OCI-LY7 (cell line): ENCODE results near the gene KDM3A. TPM values are rescaled to one million over a fixed set of nuclear protein-coding genes. Genes with fewer than 3 reads are reported as not detected.

Experiments used
- BruUV-seq: library from RNA; stranded (reverse); fragments of 400-500 nt; replicated peaks from 2 replicates; lab custom pipeline; 2021; lab: Mats Ljungman, UMichigan
- CTCF ChIA-PET: fragments of 300-600 bp; sonication (Branson Sonifier 250); formaldehyde crosslinking; loops from one replicate; lab custom pipeline; 2022; ENCODE audit warnings: antibody characterized with exemption; ENCODE audit not compliant: unreplicated experiment; lab: Charles Lee
- POLR2A ChIA-PET: fragments of 300-600 bp; sonication (Branson Sonifier 250); formaldehyde crosslinking; loops from one replicate; lab custom pipeline; 2022; ENCODE audit warnings: antibody characterized with exemption; lab: Charles Lee
- DNase-seq: peaks from one replicate; pipeline ENCODE4 v3.0.0-alpha.2; 2015; ENCODE audit warnings: low spot score
- H2AFZ ChIP-seq: fragments of 200-600 bp; sonication (generic), shearing (Covaris generic); 2 replicates; pipeline ENCODE4 v1.6.1; 2014; ENCODE audit warnings: mild to moderate bottlenecking, antibody characterized with exemption, low read length, moderate library complexity
- H3K27ac ChIP-seq: fragments of 200-600 bp; sonication (generic); 2 replicates; pipeline ENCODE4 v1.5.1; 2014; ENCODE audit warnings: mixed run types, low read depth, mild to moderate bottlenecking, moderate library complexity, low read length, inconsistent platforms; ENCODE audit not compliant: poor library complexity, severe bottlenecking
- H3K36me3 ChIP-seq: fragments of 200-600 bp; sonication (generic); 2 replicates; pipeline ENCODE4 v1.6.1; 2014; ENCODE audit warnings: mild to moderate bottlenecking, antibody characterized with exemption, low read length, moderate library complexity, mixed read lengths; ENCODE audit not compliant: insufficient read depth
- H3K4me1 ChIP-seq: fragments of 200-600 bp; sonication (generic); 2 replicates; pipeline ENCODE4 v1.5.1; 2014; ENCODE audit warnings: mild to moderate bottlenecking, low read length; ENCODE audit not compliant: insufficient read depth, poor library complexity, severe bottlenecking
- H3K4me2 ChIP-seq: fragments of 200-600 bp; sonication (generic); 2 replicates; pipeline ENCODE4 v1.6.1; 2014; ENCODE audit warnings: mild to moderate bottlenecking, low read length
- H3K4me3 ChIP-seq: fragments of 200-600 bp; sonication (generic); 2 replicates; pipeline ENCODE4 v1.5.1; 2014; ENCODE audit warnings: mild to moderate bottlenecking, low read depth, low read length; ENCODE audit not compliant: poor library complexity, severe bottlenecking
- H3K79me2 ChIP-seq: fragments of 200-600 bp; sonication (generic); 2 replicates; pipeline ENCODE4 v1.6.1; 2016; ENCODE audit warnings: low read depth, mild to moderate bottlenecking, low read length, moderate library complexity, mixed read lengths; ENCODE audit not compliant: insufficient read depth
- H3K9me2 ChIP-seq: fragments of 200-600 bp; sonication (generic); 2 replicates; pipeline ENCODE4 v1.6.1; 2016; ENCODE audit warnings: mild to moderate bottlenecking, low read length, mixed read lengths; ENCODE audit not compliant: insufficient read depth
- H3K9me3 ChIP-seq: fragments of 200-600 bp; sonication (generic); 2 replicates; pipeline ENCODE4 v1.6.1; 2014; ENCODE audit warnings: mild to moderate bottlenecking, mixed run types, low read length, mixed read lengths
- H4K20me1 ChIP-seq: fragments of 200-600 bp; sonication (generic); 2 replicates; pipeline ENCODE4 v1.6.1; 2014; ENCODE audit warnings: mild to moderate bottlenecking, antibody characterized with exemption, low read length, moderate library complexity, mixed read lengths; ENCODE audit not compliant: insufficient read depth
- EZH2phosphoT487 ChIP-seq: fragments of 200-600 bp; sonication (generic); IDR thresholded peaks from 2 replicates; pipeline ENCODE4 v1.6.1; 2018; ENCODE audit warnings: low read depth, borderline replicate concordance, mild to moderate bottlenecking, mixed run types, antibody characterized with exemption, low read length, moderate library complexity, mixed read lengths
- intact Hi-C: fragments of 100-400 bp; cut with micrococcal nuclease; formaldehyde crosslinking; loops from one replicate; pipeline ENCODE4 v1.10.0; 2022; ENCODE audit not compliant: unreplicated experiment
- total RNA-seq, 2 experiments: library from RNA; depleted of rRNA in 1 of 2; stranded (reverse); fragments of >200 nt in 1 of 2; shearing (Covaris generic) in 1 of 2; gene quantifications; 2 replicates each; pipeline ENCODE4 v1.2.3, GENCODE V29; 2014 to 2022
- TF ChIP-seq, protein P1 (sequence below): fragments of 200-600 bp; sonication (generic); conservative IDR thresholded peaks from 2 replicates; pipeline ENCODE4 v1.5.1; 2014; ENCODE audit warnings: mild to moderate bottlenecking, antibody characterized with exemption, low read length, moderate library complexity, mixed read lengths

The KDM3A gene
- total RNA-seq, 2 experiments from 2014 or later, result 14.5 to 55.7 TPM

DNA sequence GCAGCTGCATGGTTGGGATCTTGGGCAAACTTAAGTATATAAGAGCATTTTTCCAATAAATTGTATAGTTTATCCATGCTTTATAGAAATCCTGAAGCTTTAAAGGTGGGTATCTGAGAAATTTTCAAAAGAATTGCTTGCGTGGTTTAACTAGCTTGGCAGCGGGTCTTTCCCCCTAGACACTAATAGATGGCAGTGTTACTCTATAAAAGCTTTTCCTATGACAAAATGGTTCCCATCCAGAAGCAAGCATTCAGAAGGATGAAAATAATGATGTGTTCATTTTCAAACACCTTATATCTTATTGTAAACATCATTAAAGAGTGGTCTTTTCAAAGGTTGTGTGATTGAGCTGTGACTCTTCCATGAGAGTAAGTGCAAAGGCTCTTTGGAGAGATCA lies 45.9 kb downstream of the KDM3A start:
- no peak overlapping the region for H3K4me2 ChIP-seq
- no peak overlapping the region for H3K27ac ChIP-seq
- POLR2A ChIA-PET, result interaction anchor here (1.7 kb wide), 1 partner anchor 19 kb away, joined by 8 read pairs; no protein-coding TSS in a partner anchor
- no peaks in the 10 kb centered on the region for H4K20me1 ChIP-seq
- no peaks in the 10 kb centered on the region for H3K4me1 ChIP-seq
- no peak overlapping the region for H2AFZ ChIP-seq
- no peaks in the 10 kb centered on the region for H3K9me2 ChIP-seq
- peaks cover 100% of the 10 kb centered on the region for H3K36me3 ChIP-seq
- no peak for DNase-seq
- intact Hi-C loops, result no loop called here
- TF ChIP-seq EZH2phosphoT487, result no peak
- TF ChIP-seq, protein P1, sequence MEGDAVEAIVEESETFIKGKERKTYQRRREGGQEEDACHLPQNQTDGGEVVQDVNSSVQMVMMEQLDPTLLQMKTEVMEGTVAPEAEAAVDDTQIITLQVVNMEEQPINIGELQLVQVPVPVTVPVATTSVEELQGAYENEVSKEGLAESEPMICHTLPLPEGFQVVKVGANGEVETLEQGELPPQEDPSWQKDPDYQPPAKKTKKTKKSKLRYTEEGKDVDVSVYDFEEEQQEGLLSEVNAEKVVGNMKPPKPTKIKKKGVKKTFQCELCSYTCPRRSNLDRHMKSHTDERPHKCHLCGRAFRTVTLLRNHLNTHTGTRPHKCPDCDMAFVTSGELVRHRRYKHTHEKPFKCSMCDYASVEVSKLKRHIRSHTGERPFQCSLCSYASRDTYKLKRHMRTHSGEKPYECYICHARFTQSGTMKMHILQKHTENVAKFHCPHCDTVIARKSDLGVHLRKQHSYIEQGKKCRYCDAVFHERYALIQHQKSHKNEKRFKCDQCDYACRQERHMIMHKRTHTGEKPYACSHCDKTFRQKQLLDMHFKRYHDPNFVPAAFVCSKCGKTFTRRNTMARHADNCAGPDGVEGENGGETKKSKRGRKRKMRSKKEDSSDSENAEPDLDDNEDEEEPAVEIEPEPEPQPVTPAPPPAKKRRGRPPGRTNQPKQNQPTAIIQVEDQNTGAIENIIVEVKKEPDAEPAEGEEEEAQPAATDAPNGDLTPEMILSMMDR, result peak; percentile 22; the same call in 1 of the 2 replicates
- no peaks in the 10 kb centered on the region for H3K9me3 ChIP-seq
- no peaks in the 10 kb centered on the region for H3K79me2 ChIP-seq
- CTCF ChIA-PET, result no interaction called here
- no TSS peak for BruUV-seq
- H3K4me3 ChIP-seq, result no peak overlapping the region

- TF ChIP-seq EZH2phosphoT487, result no peak
- no peak overlapping the region for H2AFZ ChIP-seq
- no peaks in the 10 kb centered on the region for H3K9me2 ChIP-seq
- no peaks in the 10 kb centered on the region for H3K4me1 ChIP-seq
- H3K79me2 ChIP-seq, result no peaks in the 10 kb centered on the region
- no peak overlapping the region for H3K27ac ChIP-seq
- BruUV-seq, result no TSS peak
- intact Hi-C loops, result no loop called here
- no peak overlapping the region for H3K4me3 ChIP-seq
- ChIA-PET CTCF (no interaction called here), POLR2A (interaction anchor here (1.2 kb wide), 1 partner anchor 17 kb away, joined by 3 read pairs; no protein-coding TSS in a partner anchor)
- no peak for DNase-seq
- peaks cover 100% of the 10 kb centered on the region for H3K36me3 ChIP-seq
- no peaks in the 10 kb centered on the region for H3K9me3 ChIP-seq
- no peak overlapping the region for H3K4me2 ChIP-seq
- H4K20me1 ChIP-seq, result no peaks in the 10 kb centered on the region
Observed at GRCh38 chr2:86488561-86489250, 47.5 kb downstream of the KDM3A start.

DNA sequence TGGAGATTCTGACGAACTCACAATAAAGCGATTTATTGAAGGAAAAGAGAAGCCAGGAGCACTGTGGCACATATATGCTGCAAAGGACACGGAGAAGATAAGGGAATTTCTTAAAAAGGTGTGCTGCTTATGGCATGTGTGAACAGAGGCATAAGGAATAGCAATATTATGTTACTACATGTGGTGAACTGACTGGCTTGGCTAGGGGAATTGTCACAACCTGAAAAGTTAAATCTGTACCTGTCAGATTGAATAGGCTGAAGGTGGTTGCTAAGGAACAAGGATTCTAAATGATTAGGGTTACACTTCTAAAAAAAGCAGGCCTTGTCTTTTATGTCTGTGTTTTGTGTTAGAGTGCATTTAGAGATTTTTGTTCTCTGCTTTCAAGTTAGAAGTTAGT lies 48.4 kb downstream of the KDM3A start:
- intact Hi-C loops, result no loop called here
- ChIA-PET POLR2A (no interaction called here), CTCF (no interaction called here)
- Histone ChIP-seq H3K4me3 (no peak overlapping the region), H3K4me2 (no peak overlapping the region), H3K4me1 (no peaks in the 10 kb centered on the region), H3K79me2 (no peaks in the 10 kb centered on the region), H3K27ac (no peak overlapping the region), H3K36me3 (peaks cover 100% of the 10 kb centered on the region), H4K20me1 (no peaks in the 10 kb centered on the region), H3K9me3 (no peaks in the 10 kb centered on the region), H2AFZ (no peak overlapping the region), H3K9me2 (no peaks in the 10 kb centered on the region)
- no peak for DNase-seq
- TF ChIP-seq, protein P1, result no peak
- TF ChIP-seq EZH2phosphoT487, result no peak
- BruUV-seq, result no TSS peak
